Body of pancreas (tissue), 4 donors: ENCODE measurements around the gene SLC4A4. TPM values are rescaled to one million over a fixed set of nuclear protein-coding genes. Genes with fewer than 3 reads are reported as not detected.

Experiments used
- ATAC-seq: fragments of 150-250 bp; one replicate; pipeline ENCODE4 v1.9.1; 2016
- DNase-seq, 4 donors: peaks; one replicate each; pipeline ENCODE4 v3.0.0-alpha.2; 2019
- H3K27ac ChIP-seq, 4 donors: fragments of 200-600 bp; sonication (generic); 1 replicate in 3 of 4; 2 replicates in 1 of 4; pipeline versions ENCODE4 v1.5.1 to v1.6.1; 2016 to 2019; ENCODE audit warnings: mild to moderate bottlenecking in 1 of 4, mixed read lengths in 1 of 4, moderate library complexity in 1 of 4
- H3K27me3 ChIP-seq, 2 donors: fragments of 200-600 bp; sonication (generic); one replicate each; pipeline ENCODE4 v1.6.0; 2016; ENCODE audit warnings: mild to moderate bottlenecking in 1 of 2
- H3K36me3 ChIP-seq, 2 donors: fragments of 200-600 bp; sonication (generic); replicated peaks in 1 of 2; 2 replicates each; pipeline ENCODE4 v1.5.1; 2016; ENCODE audit warnings: low read depth in 2 of 2; ENCODE audit not compliant: insufficient read depth in 1 of 2
- H3K4me1 ChIP-seq: fragments of 200-600 bp; sonication (generic); one replicate; pipeline ENCODE4 v1.6.0; 2016
- H3K4me3 ChIP-seq, 2 donors: fragments of 200-600 bp; sonication (generic); 1 replicate in 1 of 2; 2 replicates in 1 of 2; pipeline ENCODE4 v1.5.1; 2016 to 2019
- H3K9me3 ChIP-seq, 3 donors: fragments of 200-600 bp; sonication (generic); 1 replicate in 2 of 3; 2 replicates in 1 of 3; pipeline ENCODE4 v1.5.1; 2016
- CTCF ChIP-seq, 7 experiments: fragments of 450-650 bp in 4 of 7; fragments of 200-600 bp in 3 of 7; sonication (generic) in 3 of 7; IDR thresholded peaks; one replicate each; pipeline ENCODE4 v1.5.1; 2016 to 2019; ENCODE audit warnings: antibody characterized with exemption in 7 of 7
- POLR2A ChIP-seq, 3 donors: fragments of 450-650 bp; IDR thresholded peaks; one replicate each; pipeline ENCODE4 v1.6.1; 2016; ENCODE audit warnings: antibody characterized with exemption in 3 of 3, mild to moderate bottlenecking in 2 of 3
- WGBS, 2 donors: methylation state at CpG; one replicate each; pipeline ENCODE4 v1.1.5; 2017; 5-methylcytosine and 5-hydroxymethylcytosine counted together
- intact Hi-C: fragments of 100-400 bp; cut with DNase I; formaldehyde crosslinking; loops from one replicate; pipeline ENCODE4 v1.15.1; 2023
- total RNA-seq, 2 donors: library from RNA; depleted of rRNA; stranded (reverse); fragments of >200 nt; gene quantifications; one replicate each; pipeline ENCODE4 v1.1.0, GENCODE V29; 2016

SLC4A4 gene
- total RNA-seq, 2 donors from 2014 or later = 334 to 402 TPM

GRCh38 chr4:71449878-71450277, 111.1 kb downstream of the SLC4A4 start:
- WGBS, 2 donors = 40 to 47% methylated on average over 3 of the region's 3 CpGs
- Histone ChIP-seq H3K36me3 (peaks cover 0 to 4% of the 10 kb centered on the region in 2 donors), H3K27ac (no peak overlapping the region), H3K9me3 (no peaks in the 10 kb centered on the region), H3K27me3 (no peaks in the 10 kb centered on the region), H3K4me1 (no peaks in the 10 kb centered on the region), H3K4me3 (no peak overlapping the region)
- TF ChIP-seq POLR2A (IDR thresholded peaks at IDR 0.05) (no peak), CTCF (IDR thresholded peaks at IDR 0.05) (no peak)
- ATAC-seq (no peak), DNase-seq (no peak)
- intact Hi-C loops = no loop called here

DNA sequence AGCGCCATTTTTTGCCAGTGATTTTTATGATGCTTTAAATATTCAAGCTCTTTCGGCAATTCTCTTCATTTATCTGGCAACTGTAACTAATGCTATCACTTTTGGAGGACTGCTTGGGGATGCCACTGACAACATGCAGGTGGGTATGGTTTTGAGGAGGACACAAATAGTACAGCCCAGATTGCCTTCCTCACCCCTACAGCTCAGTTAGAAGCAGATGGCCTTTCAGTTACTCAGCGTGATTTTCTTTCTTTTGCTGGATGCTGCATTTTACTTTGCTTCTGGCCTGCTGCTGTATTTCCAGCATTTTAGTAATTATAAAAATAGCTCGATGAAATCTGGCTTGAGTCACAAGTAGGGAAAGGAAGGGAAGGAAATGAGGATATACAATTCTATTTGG, 114.7 kb downstream of the SLC4A4 start:
- DNase-seq (no peak), ATAC-seq (no peak)
- Histone ChIP-seq H3K9me3 (no peaks in the 10 kb centered on the region), H3K27ac (peak overlapping the region in 1 of 4 donors; percentile 5), H3K27me3 (no peaks in the 10 kb centered on the region), H3K36me3 (peaks cover 0 to 4% of the 10 kb centered on the region in 2 donors), H3K4me1 (no peaks in the 10 kb centered on the region), H3K4me3 (no peak overlapping the region)
- intact Hi-C loops = no loop called here
- WGBS, 2 donors = 78 to 84% methylated on average over 4 of the region's 4 CpGs
- TF ChIP-seq CTCF (IDR thresholded peaks at IDR 0.05) (no peak), POLR2A (IDR thresholded peaks at IDR 0.05) (no peak)

DNA sequence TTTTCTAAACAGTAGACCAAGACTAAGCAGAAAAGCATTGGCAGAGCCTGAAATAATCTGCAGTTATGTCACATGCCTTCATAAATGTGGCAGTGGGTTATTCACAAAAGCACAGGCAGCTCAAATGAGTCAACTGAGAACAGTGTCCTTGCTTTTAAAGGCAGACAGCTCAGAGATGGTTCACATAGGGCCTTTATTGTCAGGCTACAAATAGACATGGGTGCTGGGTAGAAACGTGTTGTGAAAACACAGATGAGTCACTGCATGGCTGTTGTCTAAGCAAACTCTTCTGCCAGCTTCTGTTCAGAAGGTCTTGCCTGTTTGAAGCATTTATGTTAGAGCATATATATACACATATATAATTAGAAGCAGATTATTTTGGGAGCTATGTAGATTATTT, 118.0 kb downstream of the SLC4A4 start:
- H3K27me3 ChIP-seq = no peaks in the 10 kb centered on the region
- TF ChIP-seq CTCF (IDR thresholded peaks at IDR 0.05) (no peak), POLR2A (IDR thresholded peaks at IDR 0.05) (no peak)
- peak overlapping the region in 1 of 4 donors; percentile 30 for H3K27ac ChIP-seq
- H3K4me3 ChIP-seq = no peak overlapping the region
- WGBS, 2 donors = 16 to 27% methylated on average over 1 of the region's 1 CpG
- no peaks in the 10 kb centered on the region for H3K36me3 ChIP-seq
- no peaks in the 10 kb centered on the region for H3K4me1 ChIP-seq
- intact Hi-C loops = no loop called here
- no peaks in the 10 kb centered on the region for H3K9me3 ChIP-seq
- ATAC-seq (no peak), DNase-seq (no peak)

DNA sequence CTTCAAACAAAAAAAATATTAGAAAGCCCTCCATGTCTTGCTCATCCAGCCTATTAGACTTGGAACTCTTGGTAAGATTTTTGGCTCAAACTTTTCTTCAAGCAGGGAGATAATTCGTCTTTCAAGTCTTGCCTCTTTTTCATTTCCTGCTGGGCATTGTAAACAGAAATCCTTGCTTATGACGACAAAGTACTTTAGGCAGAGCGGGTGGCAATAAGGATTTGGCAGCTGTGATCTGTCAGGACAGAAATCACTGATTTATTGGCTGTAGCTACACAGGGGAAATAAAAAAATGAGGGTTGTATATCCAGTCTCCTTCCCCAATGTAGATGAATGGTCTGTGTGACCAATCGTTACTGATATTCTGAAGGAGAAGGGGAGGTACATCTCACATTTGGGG, 121.6 kb downstream of the SLC4A4 start:
- Histone ChIP-seq H3K27ac (no peak overlapping the region), H3K4me1 (no peaks in the 10 kb centered on the region), H3K27me3 (no peaks in the 10 kb centered on the region), H3K9me3 (no peaks in the 10 kb centered on the region), H3K36me3 (no peaks in the 10 kb centered on the region), H3K4me3 (no peak overlapping the region)
- TF ChIP-seq CTCF (IDR thresholded peaks at IDR 0.05) = no peak
- TF ChIP-seq POLR2A (IDR thresholded peaks at IDR 0.05) = no peak
- ATAC-seq = no peak
- intact Hi-C loops = no loop called here
- DNase-seq = no peak
- WGBS, 2 donors = 41 to 53% methylated on average over 4 of the region's 4 CpGs

DNA sequence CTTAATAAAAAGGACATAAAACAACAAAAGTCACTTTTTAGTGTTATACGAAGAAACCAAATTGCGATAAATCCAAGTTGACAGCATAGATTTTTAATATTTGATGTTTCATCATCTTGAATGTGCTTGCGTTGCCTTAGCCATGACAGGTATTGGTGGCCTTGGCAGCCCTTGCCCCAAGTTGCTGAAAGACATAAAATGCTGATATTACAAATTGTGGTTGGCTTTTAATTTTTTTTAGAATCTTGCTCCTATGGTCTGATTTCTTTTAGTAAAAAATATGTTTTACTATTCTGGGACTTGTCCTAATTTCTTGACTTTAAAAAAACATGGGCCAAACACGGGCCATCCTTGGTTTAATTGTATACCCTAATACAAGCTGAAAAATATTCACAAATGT, 122.6 kb downstream of the SLC4A4 start:
- Histone ChIP-seq H3K36me3 (no peaks in the 10 kb centered on the region), H3K27ac (no peak overlapping the region), H3K9me3 (no peaks in the 10 kb centered on the region), H3K4me3 (no peak overlapping the region), H3K4me1 (no peaks in the 10 kb centered on the region), H3K27me3 (no peaks in the 10 kb centered on the region)
- no peak for ATAC-seq
- intact Hi-C loops = no loop called here
- DNase-seq = no peak
- WGBS, 2 donors = 79 to 85% methylated on average over 4 of the region's 4 CpGs
- TF ChIP-seq CTCF (IDR thresholded peaks at IDR 0.05) (no peak), POLR2A (IDR thresholded peaks at IDR 0.05) (no peak)
